Uterus (tissue), 4 donors: ENCODE data around the gene PCSK2. TPM values are rescaled to one million over a fixed set of nuclear protein-coding genes. Genes with fewer than 3 reads are reported as not detected.

Source experiments
- DNase-seq, 2 donors: peaks; one replicate each; pipeline ENCODE4 v3.0.0-alpha.2; 2019 to 2020
- H3K27ac ChIP-seq, 2 donors: fragments of 200-600 bp; sonication (generic); 1 replicate in 1 of 2; 2 replicates in 1 of 2; pipeline ENCODE4 v1.5.1; 2016 to 2018
- H3K27me3 ChIP-seq, 2 donors: fragments of 200-600 bp; sonication (generic); one replicate each; pipeline ENCODE4 v1.5.1; 2018 to 2019; ENCODE audit warnings: control low read depth in 1 of 2
- H3K36me3 ChIP-seq, 2 donors: fragments of 200-600 bp; sonication (generic); one replicate each; pipeline ENCODE4 v1.5.1; 2019; ENCODE audit warnings: control low read depth in 1 of 2
- H3K4me1 ChIP-seq, 2 donors: fragments of 200-600 bp; sonication (generic); one replicate each; pipeline ENCODE4 v1.5.1; 2018 to 2019; ENCODE audit warnings: control low read depth in 1 of 2
- H3K4me3 ChIP-seq, 2 donors: fragments of 200-600 bp; sonication (generic); 1 replicate in 1 of 2; 2 replicates in 1 of 2; pipeline ENCODE4 v1.5.1; 2018 to 2019; ENCODE audit warnings: mild to moderate bottlenecking in 1 of 2
- H3K9me3 ChIP-seq, 2 donors: fragments of 200-600 bp; sonication (generic); one replicate each; pipeline ENCODE4 v1.5.1; 2019; ENCODE audit warnings: control low read depth in 1 of 2
- POLR2A ChIP-seq, 2 donors: fragments of 450-650 bp; IDR thresholded peaks; one replicate each; pipeline ENCODE4 v1.6.1; 2016; ENCODE audit warnings: antibody characterized with exemption in 2 of 2, mild to moderate bottlenecking in 1 of 2, moderate library complexity in 1 of 2
- intact Hi-C: fragments of 100-400 bp; cut with DNase I; formaldehyde crosslinking; loops from one replicate; pipeline ENCODE4 v1.15.1; 2023; ENCODE audit warnings: low total_unique reads
- total RNA-seq, 4 donors: library from RNA; depleted of rRNA in 3 of 4; stranded (reverse); fragments of >200 nt in 3 of 4; gene quantifications; one replicate each; pipeline versions ENCODE4 v1.1.0 to v1.2.4, GENCODE V29; 2014 to 2023
- TF ChIP-seq, protein P1 (sequence below), 4 experiments: fragments of 200-600 bp in 2 of 4; fragments of 450-650 bp in 2 of 4; sonication (generic) in 2 of 4; IDR thresholded peaks; one replicate each; pipeline ENCODE4 v1.5.1; 2016 to 2019; ENCODE audit warnings: antibody characterized with exemption in 4 of 4, mild to moderate bottlenecking in 2 of 4, moderate library complexity in 1 of 4
- donor health status: DM: yes; HTN: yes; CAD: no.

The PCSK2 gene
- total RNA-seq, 4 donors from 2014 or later: 0.37 to 1.6 TPM; not detected in 2

DNA sequence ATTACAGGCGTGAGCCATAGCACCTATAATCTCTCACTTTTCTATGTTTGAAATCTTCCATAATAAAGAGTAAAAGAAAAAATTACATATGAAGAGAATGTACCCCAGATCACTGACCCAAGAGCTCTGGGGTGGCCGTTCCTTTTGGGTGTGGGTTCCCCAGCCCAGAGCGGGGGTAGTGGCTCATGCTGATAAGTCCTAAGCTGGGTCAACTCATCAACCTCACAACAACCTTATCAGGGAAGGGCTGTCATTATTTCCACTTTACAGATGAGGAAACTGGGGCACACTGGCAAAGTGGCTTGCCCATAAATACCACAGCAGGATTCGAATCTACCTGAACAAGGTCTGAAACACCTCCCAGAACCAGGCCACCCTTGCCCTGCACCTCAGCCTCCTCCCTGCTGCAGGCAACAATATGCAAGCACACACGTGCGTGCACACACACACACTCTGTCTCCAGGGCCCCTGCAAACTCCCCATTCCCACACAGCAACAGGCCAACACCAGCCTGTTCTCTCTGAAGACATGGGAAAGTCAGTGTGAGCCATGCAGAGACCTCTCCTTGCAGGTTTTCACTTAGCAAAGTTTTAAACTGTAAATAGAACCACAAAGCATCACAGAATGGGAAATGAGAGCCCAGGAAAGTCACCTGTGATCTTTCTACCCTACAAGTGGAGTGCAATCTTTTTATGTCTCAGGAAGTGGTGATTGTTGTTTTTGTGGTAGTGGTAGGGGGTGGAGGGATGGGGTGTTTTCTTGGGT, 276.6 kb downstream of the PCSK2 start:
- no peaks in the 10 kb centered on the region for H3K4me1 ChIP-seq
- no peak for DNase-seq
- intact Hi-C loops: loop anchor here (5.0 kb wide), 1 partner anchor 114 kb away; no protein-coding TSS in a partner anchor
- H3K9me3 ChIP-seq: no peaks in the 10 kb centered on the region
- H3K27me3 ChIP-seq: no peaks in the 10 kb centered on the region
- no peaks in the 10 kb centered on the region for H3K36me3 ChIP-seq
- no peak overlapping the region for H3K27ac ChIP-seq
- no peak overlapping the region for H3K4me3 ChIP-seq
- TF ChIP-seq POLR2A (IDR thresholded peaks at IDR 0.05): no peak
- TF ChIP-seq, protein P1, sequence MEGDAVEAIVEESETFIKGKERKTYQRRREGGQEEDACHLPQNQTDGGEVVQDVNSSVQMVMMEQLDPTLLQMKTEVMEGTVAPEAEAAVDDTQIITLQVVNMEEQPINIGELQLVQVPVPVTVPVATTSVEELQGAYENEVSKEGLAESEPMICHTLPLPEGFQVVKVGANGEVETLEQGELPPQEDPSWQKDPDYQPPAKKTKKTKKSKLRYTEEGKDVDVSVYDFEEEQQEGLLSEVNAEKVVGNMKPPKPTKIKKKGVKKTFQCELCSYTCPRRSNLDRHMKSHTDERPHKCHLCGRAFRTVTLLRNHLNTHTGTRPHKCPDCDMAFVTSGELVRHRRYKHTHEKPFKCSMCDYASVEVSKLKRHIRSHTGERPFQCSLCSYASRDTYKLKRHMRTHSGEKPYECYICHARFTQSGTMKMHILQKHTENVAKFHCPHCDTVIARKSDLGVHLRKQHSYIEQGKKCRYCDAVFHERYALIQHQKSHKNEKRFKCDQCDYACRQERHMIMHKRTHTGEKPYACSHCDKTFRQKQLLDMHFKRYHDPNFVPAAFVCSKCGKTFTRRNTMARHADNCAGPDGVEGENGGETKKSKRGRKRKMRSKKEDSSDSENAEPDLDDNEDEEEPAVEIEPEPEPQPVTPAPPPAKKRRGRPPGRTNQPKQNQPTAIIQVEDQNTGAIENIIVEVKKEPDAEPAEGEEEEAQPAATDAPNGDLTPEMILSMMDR (IDR thresholded peaks at IDR 0.05): no peak

DNA sequence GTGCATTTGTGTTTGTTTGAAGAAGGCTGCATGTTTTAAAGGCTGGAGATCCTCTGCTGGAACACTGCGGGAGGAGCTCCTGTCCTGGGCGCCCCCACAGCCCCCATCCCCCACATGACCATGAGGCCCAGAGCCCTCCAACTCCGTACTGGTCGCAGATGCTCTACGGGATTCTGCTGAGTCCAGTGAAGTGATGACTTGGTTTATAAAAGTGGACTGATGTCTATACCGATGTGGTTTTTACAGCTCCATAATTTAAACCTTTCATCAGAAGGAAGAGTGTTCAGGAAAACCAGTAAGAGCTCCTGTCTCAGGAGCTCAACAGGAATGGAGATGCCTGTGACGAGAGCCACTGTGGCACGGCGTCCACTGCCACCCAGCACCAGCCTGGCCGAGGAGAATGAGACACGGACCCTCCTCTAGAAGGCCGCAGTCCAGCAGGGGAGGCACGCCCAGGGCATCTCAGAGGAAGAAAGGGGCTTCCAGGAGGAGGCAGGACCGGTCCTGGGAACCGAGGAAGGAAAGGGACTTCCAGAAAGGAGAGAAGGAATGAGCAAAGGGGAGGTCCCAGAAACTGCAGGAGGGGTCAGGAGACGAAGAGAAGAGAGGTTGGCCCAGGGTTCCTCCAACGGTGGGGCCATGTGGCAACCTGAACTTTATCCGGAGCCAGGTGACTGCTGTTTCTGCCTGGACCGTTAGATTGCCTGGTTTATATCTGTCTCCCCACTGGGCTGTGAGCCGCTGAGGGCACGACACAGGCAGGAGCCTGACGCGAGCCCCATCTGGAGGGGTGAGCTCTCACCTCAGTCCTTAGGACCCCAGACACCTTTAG, 277.4 kb downstream of the PCSK2 start:
- Histone ChIP-seq H3K4me3 (peak overlapping the region in 1 of 2 donors; percentile 49), H3K4me1 (no peaks in the 10 kb centered on the region), H3K27me3 (no peaks in the 10 kb centered on the region), H3K36me3 (no peaks in the 10 kb centered on the region), H3K27ac (no peak overlapping the region), H3K9me3 (no peaks in the 10 kb centered on the region)
- TF ChIP-seq, protein P1 (IDR thresholded peaks at IDR 0.05): no peak
- no peak for TF ChIP-seq POLR2A (IDR thresholded peaks at IDR 0.05)
- DNase-seq: peak in 1 of 2 donors; percentile 27
- intact Hi-C loops: loop anchor here (5.0 kb wide), 1 partner anchor 113 kb away; no protein-coding TSS in a partner anchor

DNA sequence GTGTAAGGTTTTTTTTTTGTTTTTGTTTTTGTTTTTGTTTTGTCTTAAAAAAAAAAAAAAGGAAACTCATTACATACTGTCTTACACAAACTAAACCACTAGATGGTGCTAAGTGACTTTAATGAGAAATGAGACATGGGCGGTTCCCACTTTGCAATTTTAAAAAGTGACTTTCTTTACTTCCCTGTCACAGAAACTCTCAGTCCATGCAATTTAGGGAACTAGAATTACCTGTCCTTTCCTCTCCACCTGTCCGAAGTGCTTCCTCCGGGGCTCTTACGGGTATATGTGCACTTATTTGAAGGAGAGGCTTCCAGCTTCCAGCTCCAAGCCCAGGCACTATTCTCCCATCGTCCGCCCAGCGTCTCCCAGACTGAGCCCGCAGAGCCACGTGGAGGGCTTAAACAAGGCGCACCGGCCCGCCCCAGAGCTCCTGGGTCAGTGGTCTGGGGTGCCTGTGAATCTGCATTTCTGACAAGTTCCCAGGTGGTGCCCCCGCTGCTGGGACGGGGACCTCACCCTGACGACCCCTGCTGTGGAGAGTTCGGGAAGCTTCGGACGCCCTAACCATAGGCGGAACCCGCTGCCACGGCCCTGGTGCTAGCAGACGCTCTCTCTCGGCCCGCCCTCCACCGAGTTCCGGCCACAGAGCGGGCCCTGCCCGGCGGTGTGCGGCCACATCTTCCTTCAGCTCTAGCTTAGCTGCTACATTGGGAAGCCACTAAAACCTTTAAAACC, 278.2 kb downstream of the PCSK2 start:
- H3K4me1 ChIP-seq: no peaks in the 10 kb centered on the region
- H3K27me3 ChIP-seq: no peaks in the 10 kb centered on the region
- peak; percentile 40 to 53 for DNase-seq
- H3K9me3 ChIP-seq: no peaks in the 10 kb centered on the region
- peak overlapping the region; percentile 41 to 49 for H3K4me3 ChIP-seq
- TF ChIP-seq, protein P1 (IDR thresholded peaks at IDR 0.05): peak; percentile 67 to 84 (median 76)
- no peak for TF ChIP-seq POLR2A (IDR thresholded peaks at IDR 0.05)
- peak overlapping the region; percentile 44 to 47 for H3K27ac ChIP-seq
- H3K36me3 ChIP-seq: no peaks in the 10 kb centered on the region
- intact Hi-C loops: loop anchor here (5.0 kb wide), 1 partner anchor 112 kb away; no protein-coding TSS in a partner anchor

DNA sequence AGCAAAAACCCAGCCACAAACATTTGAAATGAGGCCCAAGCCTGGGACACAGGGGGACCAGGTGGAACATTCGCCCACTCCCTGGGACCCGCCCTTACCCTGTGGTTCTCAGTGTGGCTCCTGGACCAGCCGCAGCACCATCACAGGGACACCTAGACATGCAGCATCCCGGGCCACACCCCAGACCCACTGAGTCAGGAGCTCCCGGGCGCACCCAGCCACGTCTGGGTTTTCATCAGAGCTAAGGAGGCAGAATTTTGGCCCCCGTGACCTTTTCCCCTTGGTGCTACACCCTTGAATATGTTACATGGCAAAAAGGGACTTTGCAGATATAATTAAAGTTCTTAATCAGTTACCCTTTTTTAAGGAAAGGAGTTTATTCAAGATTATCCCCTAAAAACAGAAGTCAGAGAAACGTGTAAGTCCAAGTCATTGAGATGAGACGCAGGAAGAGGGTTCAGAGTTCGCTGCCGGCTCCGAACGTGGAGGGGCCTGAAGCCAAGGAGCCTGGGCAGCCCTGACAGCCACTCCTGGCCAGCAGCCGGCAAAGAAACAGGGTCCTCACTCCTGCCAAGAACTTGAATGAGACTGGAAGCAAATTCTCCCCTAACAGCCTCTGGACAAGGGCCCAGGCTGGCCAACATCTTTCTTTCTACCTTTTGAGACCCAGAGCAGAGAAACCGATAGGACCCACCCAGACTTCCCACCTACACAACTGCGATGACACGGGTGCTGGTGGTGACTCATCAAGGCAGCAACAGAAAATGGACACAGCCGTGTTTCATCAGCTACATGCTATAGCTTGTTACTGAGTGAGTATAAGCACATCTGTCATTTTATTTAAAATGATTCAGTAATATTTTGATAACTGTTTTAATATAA, 279.0 kb downstream of the PCSK2 start:
- H3K4me1 ChIP-seq: no peaks in the 10 kb centered on the region
- no peaks in the 10 kb centered on the region for H3K9me3 ChIP-seq
- intact Hi-C loops: no loop called here
- peak overlapping the region in 1 of 2 donors; percentile 49 for H3K4me3 ChIP-seq
- no peak for DNase-seq
- TF ChIP-seq, protein P1 (IDR thresholded peaks at IDR 0.05): no peak
- no peak for TF ChIP-seq POLR2A (IDR thresholded peaks at IDR 0.05)
- H3K27ac ChIP-seq: peak overlapping the region; percentile 44 to 47
- H3K27me3 ChIP-seq: no peaks in the 10 kb centered on the region
- no peaks in the 10 kb centered on the region for H3K36me3 ChIP-seq
